HG02678 (cell line): ENCODE measurements around the gene CEACAM19.
A peak's percentile ranks its signal among the peaks of the same experiment; 100 is the strongest.
"Not testable (repeated sequence)": the region's sequence is repeated elsewhere in the genome, so short reads cannot be mapped to it uniquely, and the experiment has no call there.

Experiments used
- ATAC-seq: cut with Tn5 transposase; IDR thresholded peaks from one replicate; pipeline ENCODE4 v1.9.1; 2021; ENCODE audit warnings: mild to moderate bottlenecking, moderate library complexity; ENCODE audit not compliant: unreplicated experiment

The CEACAM19 gene

DNA sequence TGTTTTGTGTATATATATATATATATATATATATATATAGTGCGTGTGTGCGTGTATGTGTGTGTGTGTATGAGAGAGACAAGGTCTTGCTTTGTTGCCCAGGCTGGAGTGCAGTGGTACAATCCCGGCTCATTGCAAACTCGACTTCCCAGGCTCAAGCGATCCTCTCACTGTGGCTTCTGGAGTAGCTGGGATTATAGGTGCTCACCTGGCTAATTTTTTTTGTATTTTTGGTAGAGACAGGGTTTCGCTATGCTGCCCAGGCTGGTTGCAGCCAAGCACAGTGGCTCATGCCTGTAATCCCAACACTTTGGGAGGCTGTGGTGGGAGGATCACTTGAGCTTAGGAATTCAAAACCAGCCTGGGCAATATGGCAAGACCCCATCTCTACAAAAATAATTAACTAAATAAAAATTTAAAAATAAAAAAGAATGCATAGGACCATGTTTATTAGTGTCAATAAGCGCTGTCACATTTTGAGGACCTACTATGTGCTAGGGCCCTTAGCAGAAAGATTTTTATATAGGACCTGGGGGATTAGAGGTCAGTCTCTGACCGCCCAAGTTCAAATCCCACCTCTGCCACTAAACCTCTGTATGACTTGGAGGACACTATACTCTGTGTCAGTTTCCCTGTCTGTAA, 25.8 kb upstream of the CEACAM19 start:
- ATAC-seq, result no peak

GRCh38 chr19:44646049-44646416, 25.2 kb upstream of the CEACAM19 start:
- ATAC-seq, result no peak

- no peak for ATAC-seq
Observed at GRCh38 chr19:44647144-44647543, 24.1 kb upstream of the CEACAM19 start.

- no peak for ATAC-seq
Observed at GRCh38 chr19:44648631-44649251, 22.5 kb upstream of the CEACAM19 start.

DNA sequence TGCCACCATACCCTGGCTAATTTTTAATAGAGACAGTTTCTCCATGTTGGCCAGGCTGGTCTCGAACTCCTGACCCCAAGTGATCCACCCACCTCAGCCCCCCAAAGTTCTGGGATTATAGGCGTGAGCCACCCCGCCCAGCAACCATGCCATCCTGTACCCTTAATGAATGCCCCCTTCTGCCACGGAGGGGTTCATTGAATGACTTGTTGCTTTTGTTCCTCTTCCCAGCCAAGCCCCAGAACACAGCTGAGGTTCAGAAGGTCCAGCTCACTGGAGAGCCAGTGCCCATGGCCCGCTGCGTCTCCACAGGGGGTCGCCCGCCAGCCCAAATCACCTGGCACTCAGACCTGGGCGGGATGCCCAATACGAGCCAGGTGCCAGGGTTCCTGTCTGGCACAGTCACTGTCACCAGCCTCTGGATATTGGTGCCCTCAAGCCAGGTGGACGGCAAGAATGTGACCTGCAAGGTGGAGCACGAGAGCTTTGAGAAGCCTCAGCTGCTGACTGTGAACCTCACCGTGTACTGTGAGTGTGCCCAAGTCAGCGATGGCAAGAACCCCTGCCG, 21.6 kb upstream of the CEACAM19 start:
- no peak for ATAC-seq

DNA sequence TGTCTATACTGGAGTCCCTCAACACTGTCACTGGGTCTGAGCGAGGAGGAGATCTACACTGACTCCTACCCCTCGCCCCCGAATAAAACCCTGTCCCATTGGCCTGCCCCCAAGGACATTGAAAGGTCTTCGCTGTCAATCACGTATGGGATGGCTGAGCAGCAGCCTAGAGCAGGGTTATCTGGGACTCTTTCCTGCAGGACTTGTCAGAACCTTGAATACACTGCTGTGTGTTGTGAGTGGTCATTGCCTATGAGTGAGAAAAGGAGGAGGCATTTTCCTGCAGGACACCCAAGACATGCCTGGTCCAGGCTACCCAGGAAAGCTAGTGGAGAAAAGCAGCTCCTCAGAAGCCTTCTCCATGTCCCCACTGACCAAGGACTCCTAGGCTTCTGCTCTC, 17.9 kb upstream of the CEACAM19 start:
- no peak for ATAC-seq

DNA sequence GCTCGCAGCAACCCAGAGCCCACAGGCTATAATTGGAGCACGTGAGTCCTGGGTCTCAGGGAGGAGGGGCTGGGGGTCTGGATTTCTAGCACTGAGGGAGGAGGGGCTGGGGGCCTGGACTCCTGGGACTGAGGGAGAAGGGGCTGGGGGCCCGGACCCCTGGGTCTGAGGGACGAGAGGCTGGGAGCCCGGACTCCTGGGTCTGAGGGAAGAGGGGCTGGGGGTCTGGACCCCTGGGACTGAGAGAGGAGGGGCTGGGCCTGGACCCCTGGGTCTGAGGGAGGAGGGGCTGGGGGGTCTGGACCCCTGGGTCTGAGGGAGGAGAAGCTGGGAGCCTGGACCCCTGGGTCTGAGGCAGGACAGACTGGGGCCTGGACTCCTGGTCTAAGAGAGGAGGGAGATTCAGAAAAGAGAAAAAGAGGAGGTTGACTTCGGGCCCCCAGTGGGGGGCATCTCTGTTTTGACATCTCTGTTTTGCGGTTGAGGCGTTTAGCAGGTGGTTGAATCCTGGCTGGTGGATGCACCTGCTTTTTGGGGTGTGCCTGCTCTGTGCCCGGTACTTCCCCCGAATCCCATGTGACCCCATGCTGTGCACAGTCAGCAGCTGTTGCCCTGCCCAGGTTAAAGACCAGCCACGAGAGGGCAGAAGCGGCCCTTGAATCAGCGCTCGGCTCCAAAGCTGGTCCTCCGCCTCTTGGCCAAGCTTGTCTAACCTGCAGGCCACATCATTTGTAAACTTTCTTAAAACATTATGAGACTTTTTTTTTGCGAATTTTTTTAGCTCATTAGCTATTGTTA, 17.1 kb upstream of the CEACAM19 start:
- peak; percentile 86 for ATAC-seq

- no peak for ATAC-seq
Observed at GRCh38 chr19:44657211-44657921, 13.9 kb upstream of the CEACAM19 start.

DNA sequence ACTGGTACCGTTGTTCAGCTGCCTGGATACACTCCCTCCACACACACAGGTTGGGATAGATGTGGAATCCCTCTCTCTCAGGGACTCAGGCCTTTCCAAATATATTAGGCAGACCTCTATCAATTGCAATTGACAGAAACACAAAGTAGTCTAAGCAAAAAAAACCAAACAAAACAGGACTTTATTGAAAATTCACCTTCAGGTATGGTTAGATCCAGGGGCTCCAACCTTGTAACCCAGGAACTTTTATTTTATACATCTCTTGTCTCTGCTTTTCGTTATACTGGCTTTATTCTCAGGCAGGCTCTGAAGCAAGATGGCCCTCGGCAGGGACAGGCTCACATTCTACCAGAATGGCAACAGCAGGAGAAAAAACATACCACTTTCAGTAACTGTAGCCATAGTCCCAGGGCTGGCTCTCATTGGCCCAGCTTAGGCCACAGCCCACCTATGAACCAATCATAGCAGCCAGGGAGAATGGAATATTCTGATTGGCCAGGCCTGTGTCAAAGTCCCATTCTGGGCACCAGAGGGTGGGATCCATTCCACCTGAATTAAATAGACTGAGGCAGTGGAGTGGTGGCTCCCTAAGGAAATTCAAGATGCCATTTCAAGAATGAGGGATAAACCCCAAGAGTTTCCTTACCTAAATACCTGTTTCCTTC, 13.1 kb upstream of the CEACAM19 start:
- no peak for ATAC-seq

GRCh38 chr19:44660081-44660480, 11.2 kb upstream of the CEACAM19 start:
- no peak for ATAC-seq

DNA sequence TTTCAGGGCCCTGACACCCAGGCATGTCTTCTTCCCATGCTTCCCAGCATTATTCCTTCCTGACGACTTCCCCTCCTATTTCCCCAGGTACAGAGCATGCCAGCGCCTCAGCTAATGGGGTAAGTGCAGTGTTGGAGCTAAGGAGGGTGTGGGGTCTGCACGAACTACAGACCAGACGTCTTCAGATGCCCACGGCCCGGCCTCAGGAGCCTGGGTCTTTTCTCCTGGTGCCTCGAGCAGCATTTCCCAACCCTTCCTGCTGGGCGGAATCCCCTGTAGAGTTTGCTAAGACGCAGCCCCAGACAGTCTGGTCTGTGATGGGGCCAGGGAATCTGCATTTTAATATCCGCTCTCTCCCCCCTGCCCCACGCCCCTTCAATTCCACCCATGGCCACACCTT, 10.1 kb upstream of the CEACAM19 start:
- ATAC-seq, result no peak

- ATAC-seq, result no peak
Observed at GRCh38 chr19:44661904-44662303, 9.4 kb upstream of the CEACAM19 start.

DNA sequence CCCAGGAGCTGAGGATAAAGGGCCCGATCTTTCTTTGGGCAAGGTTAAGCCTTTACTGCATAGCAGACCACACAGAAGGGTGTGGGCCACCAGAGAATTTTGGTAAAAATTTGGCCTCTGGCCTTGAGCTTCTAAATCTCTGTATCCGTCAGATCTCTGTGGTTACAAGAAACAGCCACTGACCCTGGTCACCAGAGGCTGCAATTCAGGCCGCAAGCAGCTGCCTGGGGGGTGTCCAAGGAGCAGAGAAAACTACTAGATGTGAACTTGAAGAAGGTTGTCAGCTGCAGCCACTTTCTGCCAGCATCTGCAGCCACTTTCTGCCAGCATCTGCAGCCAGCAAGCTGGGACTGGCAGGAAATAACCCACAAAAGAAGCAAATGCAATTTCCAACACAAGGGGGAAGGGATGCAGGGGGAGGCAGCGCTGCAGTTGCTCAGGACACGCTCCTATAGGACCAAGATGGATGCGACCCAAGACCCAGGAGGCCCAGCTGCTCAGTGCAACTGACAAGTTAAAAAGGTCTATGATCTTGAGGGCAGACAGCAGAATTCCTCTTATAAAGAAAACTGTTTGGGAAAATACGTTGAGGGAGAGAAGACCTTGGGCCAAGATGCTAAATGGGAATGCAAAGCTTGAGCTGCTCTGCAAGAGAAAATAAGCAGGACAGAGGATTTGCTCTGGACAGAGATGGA, 8.4 kb upstream of the CEACAM19 start:
- ATAC-seq, result no peak

GRCh38 chr19:44663996-44664395, 7.3 kb upstream of the CEACAM19 start:
- no peak for ATAC-seq

DNA sequence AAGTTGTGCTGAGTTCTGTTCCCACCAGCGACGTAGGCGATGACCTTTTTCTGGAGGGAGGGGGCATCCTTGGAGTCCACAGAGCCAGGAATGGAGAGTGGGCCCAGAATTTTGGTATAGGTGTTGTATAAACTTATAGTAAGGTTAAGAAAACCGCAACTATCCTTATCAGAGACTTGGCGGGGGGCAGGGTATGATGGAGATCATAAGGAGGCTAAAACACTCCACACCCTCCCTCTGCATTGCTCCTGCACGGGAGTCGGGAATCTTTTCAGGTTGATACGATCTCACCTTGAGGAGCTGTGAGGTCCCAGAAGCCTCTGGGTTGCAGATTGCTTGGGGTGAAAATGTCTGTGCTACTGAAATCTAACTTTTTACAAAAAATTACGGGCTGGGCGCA, 6.3 kb upstream of the CEACAM19 start:
- ATAC-seq, result no peak

- no peak for ATAC-seq
Observed at GRCh38 chr19:44666852-44667556, 4.3 kb upstream of the CEACAM19 start.

- ATAC-seq, result no peak
Observed at GRCh38 chr19:44668985-44669764, 2.1 kb upstream of the CEACAM19 start.

GRCh38 chr19:44670027-44670426, 1.3 kb upstream of the CEACAM19 start:
- ATAC-seq, result not testable (repeated sequence)

DNA sequence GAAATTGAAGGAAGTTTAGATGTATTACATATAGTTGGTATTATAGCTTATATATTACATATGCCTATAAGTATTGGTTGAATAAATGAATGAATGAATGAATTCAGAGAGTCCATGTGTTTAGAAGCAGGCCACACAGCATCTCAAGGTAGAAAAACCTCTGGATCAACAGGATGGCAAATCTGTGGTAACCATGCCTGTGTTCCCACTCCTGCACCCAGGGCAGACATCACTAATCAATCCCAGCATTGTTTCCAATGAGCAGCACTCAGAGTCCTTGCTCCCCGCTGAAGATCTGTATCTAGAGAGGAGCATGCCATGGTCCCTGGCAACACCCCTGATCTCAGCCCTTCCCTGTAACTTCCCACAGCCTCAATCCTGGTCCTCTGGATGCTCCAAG, 944 bp downstream of the CEACAM19 start:
- ATAC-seq, result no peak
